Activated CD8-positive, alpha-beta memory T cell treated with anti-CD3 and anti-CD28 coated beads for 24 hours (primary cell): ENCODE results near the gene CHST13.

Experiments used
- DNase-seq: peaks from one replicate; pipeline ENCODE4 v3.0.0-alpha.2; 2020

The CHST13 gene

GRCh38 chr3:126523745-126524428 lies at the start of gene CHST13:
TSS of gene CHST13 (plus strand) at chr3:126524155. CDS start at chr3:126524333, 178 bp downstream.
- DNase-seq: no peak

- peak; percentile 80 for DNase-seq
These were observed 49.2 kb upstream of the CHST13 start for GRCh38 chr3:126474498-126475412.

GRCh38 chr3:126475413-126476114 lies 48.4 kb upstream of the CHST13 start, which contains the start of gene ZXDC:
TSS of gene ZXDC (minus strand) at chr3:126475891. CDS start at chr3:126475865, 26 bp downstream.
- peak; percentile 96 for DNase-seq

GRCh38 chr3:126476166-126477060 lies 47.5 kb upstream of the CHST13 start:
- DNase-seq: peak; percentile 88

GRCh38 chr3:126477061-126477380 lies 46.9 kb upstream of the CHST13 start:
- DNase-seq: no peak

- DNase-seq: no peak
These were observed 45.2 kb upstream of the CHST13 start for GRCh38 chr3:126478581-126479310.

GRCh38 chr3:126479642-126480041 lies 44.3 kb upstream of the CHST13 start:
- no peak for DNase-seq

GRCh38 chr3:126480206-126480605 lies 43.7 kb upstream of the CHST13 start:
- DNase-seq: no peak

- DNase-seq: no peak
These were observed 43.1 kb upstream of the CHST13 start for GRCh38 chr3:126480861-126481260.

- no peak for DNase-seq
These were observed 42.0 kb upstream of the CHST13 start for GRCh38 chr3:126481808-126482502.

- no peak for DNase-seq
These were observed 41.3 kb upstream of the CHST13 start for GRCh38 chr3:126482503-126483255.

- no peak for DNase-seq
These were observed 40.6 kb upstream of the CHST13 start for GRCh38 chr3:126483321-126483761.

- no peak for DNase-seq
These were observed 39.8 kb upstream of the CHST13 start for GRCh38 chr3:126484148-126484547.

- no peak for DNase-seq
These were observed 39.3 kb upstream of the CHST13 start for GRCh38 chr3:126484662-126485061.

GRCh38 chr3:126485176-126485897 lies 38.6 kb upstream of the CHST13 start:
- no peak for DNase-seq

- DNase-seq: no peak
These were observed 38.0 kb upstream of the CHST13 start for GRCh38 chr3:126485956-126486355.

- DNase-seq: no peak
These were observed 37.6 kb upstream of the CHST13 start for GRCh38 chr3:126486360-126486847.

GRCh38 chr3:126487151-126487771 lies 36.7 kb upstream of the CHST13 start:
- no peak for DNase-seq

- DNase-seq: no peak
These were observed 35.8 kb upstream of the CHST13 start for GRCh38 chr3:126488185-126488584.
